ENCODE data around the gene SETD1A. TPM values are rescaled to one million over a fixed set of nuclear protein-coding genes. Genes with fewer than 3 reads are reported as not detected.

SETD1A gene
- total RNA-seq, 1 donor: 5.3 TPM

DNA sequence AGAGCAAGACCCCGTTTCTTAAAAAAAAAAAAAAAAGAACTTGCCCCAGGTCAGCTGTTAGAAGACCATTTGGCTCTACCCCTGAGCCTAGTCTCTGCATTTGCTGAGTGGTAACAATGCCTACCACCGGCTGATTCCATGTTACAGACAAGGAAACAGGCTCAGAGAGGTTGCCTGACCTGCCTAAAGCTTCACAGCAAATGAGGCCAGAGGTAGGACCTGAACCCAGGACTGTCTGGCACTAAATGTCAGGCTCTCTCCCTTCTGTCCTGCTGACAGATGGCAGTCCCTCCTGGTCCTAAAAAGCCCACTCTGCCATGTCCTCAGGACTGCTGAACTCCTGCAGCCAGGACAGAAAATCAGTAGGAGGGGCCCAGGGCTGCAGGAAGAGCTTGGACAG, 47.1 kb downstream of the SETD1A start:
- DNase-seq (ENCODE audit: low read depth): no peak
- TF ChIP-seq, protein P1, sequence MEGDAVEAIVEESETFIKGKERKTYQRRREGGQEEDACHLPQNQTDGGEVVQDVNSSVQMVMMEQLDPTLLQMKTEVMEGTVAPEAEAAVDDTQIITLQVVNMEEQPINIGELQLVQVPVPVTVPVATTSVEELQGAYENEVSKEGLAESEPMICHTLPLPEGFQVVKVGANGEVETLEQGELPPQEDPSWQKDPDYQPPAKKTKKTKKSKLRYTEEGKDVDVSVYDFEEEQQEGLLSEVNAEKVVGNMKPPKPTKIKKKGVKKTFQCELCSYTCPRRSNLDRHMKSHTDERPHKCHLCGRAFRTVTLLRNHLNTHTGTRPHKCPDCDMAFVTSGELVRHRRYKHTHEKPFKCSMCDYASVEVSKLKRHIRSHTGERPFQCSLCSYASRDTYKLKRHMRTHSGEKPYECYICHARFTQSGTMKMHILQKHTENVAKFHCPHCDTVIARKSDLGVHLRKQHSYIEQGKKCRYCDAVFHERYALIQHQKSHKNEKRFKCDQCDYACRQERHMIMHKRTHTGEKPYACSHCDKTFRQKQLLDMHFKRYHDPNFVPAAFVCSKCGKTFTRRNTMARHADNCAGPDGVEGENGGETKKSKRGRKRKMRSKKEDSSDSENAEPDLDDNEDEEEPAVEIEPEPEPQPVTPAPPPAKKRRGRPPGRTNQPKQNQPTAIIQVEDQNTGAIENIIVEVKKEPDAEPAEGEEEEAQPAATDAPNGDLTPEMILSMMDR (IDR thresholded peaks at IDR 0.05; ENCODE audit: insufficient read depth, low read length): no peak
- H3K4me3 ChIP-seq (ENCODE audit: low read depth, low read length): no peak overlapping the region

DNA sequence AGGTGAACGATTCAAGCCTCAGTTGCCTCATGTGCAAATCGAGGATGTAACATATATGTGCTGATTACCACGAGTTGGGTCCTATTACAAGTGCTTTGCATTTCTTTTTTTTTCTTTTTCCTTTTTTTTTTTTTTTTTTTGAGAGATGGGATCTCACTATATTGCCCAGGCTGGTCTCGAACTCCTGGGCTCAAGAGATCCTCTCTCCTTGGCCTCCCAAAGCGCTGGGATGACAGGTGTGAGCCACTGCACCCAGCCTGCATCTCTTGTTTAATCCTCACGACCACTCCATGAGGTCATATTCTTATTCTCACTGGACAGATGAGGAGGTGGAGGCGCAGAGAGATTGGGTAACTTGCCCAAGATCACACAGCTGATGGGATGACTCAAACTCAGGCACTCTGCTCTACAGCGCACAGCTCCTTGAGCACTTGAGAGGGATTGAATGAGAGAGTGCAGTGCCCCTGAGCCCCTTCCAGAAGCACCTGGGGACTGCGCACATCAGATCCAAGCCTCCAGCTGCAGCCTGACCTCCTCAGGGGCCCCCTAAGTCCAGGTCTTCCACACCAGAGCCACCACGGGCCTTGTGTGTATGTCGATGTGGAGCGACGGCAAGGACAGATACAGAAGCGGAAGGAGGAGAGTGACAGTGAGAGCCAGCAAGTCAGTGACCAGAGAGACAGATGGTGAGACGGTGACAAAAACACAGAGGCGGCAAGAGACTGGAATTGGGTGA, 48.0 kb downstream of the SETD1A start:
- TF ChIP-seq, protein P1 (IDR thresholded peaks at IDR 0.05; ENCODE audit: insufficient read depth, low read length): no peak
- H3K4me3 ChIP-seq (ENCODE audit: low read depth, low read length): no peak overlapping the region
- no peak for DNase-seq (ENCODE audit: low read depth)

DNA sequence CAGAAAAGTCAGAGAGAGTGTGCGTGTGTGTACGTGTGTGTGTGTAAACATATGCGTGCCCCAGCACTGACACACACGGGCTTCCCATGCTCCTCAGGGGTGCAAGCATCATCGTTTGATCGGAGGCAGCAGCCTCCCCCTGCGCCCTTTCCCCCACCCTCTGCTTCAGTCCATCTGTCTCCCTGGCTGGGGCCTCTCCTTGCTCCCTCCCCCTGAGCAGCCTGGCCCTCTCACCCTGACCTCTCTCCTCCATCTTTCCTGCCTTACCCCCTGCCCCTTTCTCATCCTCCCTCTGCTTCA, 48.5 kb downstream of the SETD1A start:
- TF ChIP-seq, protein P1 (IDR thresholded peaks at IDR 0.05; ENCODE audit: insufficient read depth, low read length): no peak
- DNase-seq (ENCODE audit: low read depth): no peak
- H3K4me3 ChIP-seq (ENCODE audit: low read depth, low read length): no peak overlapping the region

DNA sequence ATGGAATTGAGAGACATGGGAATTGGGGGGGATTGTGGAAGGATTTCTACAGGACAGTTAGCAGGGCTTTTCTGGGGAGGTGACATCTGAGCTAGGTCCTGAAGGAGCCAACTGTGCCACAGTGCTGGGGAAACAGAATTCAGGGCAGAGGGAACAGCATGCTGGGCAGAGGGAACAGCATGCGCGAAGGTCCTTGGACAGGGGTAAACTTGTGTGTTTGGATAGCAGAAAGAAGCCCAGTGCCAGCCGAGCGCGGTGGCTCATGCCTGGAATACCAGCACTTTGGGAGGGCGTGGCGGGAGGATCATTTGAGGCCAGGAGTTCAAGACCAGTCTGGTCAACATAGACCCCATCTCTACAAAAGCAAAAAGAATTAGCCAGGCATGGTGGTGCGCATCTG, 49.0 kb downstream of the SETD1A start:
- TF ChIP-seq, protein P1 (IDR thresholded peaks at IDR 0.05; ENCODE audit: insufficient read depth, low read length): no peak
- H3K4me3 ChIP-seq (ENCODE audit: low read depth, low read length): no peak overlapping the region
- DNase-seq (ENCODE audit: low read depth): no peak

DNA sequence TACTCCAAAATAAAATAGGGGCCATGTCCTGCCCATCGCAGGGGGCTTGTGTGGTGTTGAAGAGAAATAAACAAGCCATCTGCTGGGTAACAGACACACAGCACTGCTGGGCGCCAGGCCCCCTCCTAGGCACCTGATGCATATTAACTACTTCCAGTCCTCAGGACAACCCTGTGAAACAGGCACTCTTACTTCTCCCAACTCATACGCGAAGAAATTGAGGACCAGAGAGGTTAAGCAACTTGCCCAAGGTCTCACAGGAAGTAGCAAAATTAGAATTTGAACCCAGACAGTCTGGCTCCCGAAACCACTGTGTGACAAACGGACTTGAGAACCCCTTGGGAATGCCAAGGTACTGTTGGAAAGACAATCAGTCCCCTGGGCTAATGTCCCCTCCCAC, 50.1 kb downstream of the SETD1A start:
- TF ChIP-seq, protein P1 (IDR thresholded peaks at IDR 0.05; ENCODE audit: insufficient read depth, low read length): no peak
- DNase-seq (ENCODE audit: low read depth): no peak
- no peak overlapping the region for H3K4me3 ChIP-seq (ENCODE audit: low read depth, low read length)

DNA sequence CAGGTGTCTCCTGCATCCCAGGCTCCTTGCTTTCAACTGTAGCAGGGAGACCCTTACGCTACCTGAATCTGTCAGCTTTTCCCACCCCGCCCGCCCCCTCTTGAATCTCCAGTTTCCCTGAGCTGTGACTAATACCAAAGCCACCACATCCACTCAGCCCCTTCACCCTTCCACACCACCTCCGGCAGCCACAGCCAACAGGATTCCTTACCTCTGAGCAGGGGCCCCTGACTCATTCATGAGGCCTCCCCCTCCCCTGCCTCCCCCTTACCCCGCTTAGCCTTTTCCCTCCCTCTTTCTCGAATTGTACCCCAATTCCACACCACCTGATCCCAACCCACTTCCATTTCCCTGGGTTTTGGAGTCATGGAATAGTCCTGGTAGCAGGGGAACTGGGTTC, 50.6 kb downstream of the SETD1A start:
- TF ChIP-seq, protein P1 (IDR thresholded peaks at IDR 0.05; ENCODE audit: insufficient read depth, low read length): no peak
- DNase-seq (ENCODE audit: low read depth): no peak
- H3K4me3 ChIP-seq (ENCODE audit: low read depth, low read length): no peak overlapping the region

DNA sequence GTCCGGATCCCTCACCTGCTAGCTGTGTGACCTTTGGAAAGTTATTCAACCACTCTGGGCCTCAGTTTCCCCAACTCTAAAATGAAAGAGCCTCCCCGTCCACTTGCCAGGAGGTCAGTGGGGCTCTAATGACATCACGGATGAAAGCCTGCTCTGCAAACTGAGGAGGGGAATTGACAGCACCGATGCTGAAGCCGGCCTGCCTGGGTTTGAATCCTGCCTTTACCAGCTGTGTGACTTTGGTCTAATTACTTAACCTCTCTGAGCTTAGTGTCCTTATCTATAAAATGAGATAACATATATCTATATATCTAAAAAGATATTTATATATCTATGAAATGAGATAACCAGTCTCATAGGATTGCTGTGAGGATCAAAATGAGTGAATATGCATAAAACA, 51.0 kb downstream of the SETD1A start:
- no peak overlapping the region for H3K4me3 ChIP-seq (ENCODE audit: low read depth, low read length)
- TF ChIP-seq, protein P1 (IDR thresholded peaks at IDR 0.05; ENCODE audit: insufficient read depth, low read length): no peak

More for the DNA sequence above, 51.0 kb downstream of the SETD1A start:
- no peak for DNase-seq (ENCODE audit: low read depth)
